VCaP (cell line): ENCODE measurements around the gene RPS29.

Experiments used
- H3K27ac ChIP-seq: fragments of 450-650 bp; 2 replicates; pipeline ENCODE4 v1.5.1; 2017
- CTCF ChIP-seq: fragments of 450-650 bp; conservative IDR thresholded peaks from 2 replicates; pipeline ENCODE4 v1.5.1; 2017; ENCODE audit warnings: mild to moderate bottlenecking, moderate library complexity

Gene RPS29

GRCh38 chr14:49579841-49580240, 6.3 kb downstream of the RPS29 start:
- no peak overlapping the region for H3K27ac ChIP-seq
- no peak for TF ChIP-seq CTCF

- no peak overlapping the region for H3K27ac ChIP-seq
- no peak for TF ChIP-seq CTCF
Observed at GRCh38 chr14:49578141-49578540, 8.0 kb downstream of the RPS29 start.

- no peak overlapping the region for H3K27ac ChIP-seq
- no peak for TF ChIP-seq CTCF
Observed at GRCh38 chr14:49574038-49574437, 12.1 kb downstream of the RPS29 start.

GRCh38 chr14:49569281-49569680, 16.9 kb downstream of the RPS29 start:
- TF ChIP-seq CTCF = no peak
- H3K27ac ChIP-seq = no peak overlapping the region

- no peak overlapping the region for H3K27ac ChIP-seq
- no peak for TF ChIP-seq CTCF
Observed at GRCh38 chr14:49566714-49567113, 19.5 kb downstream of the RPS29 start.

GRCh38 chr14:49559979-49560768, 26.0 kb downstream of the RPS29 start:
- TF ChIP-seq CTCF = no peak

GRCh38 chr14:49553892-49554291, 32.3 kb downstream of the RPS29 start:
- TF ChIP-seq CTCF = no peak
- no peak overlapping the region for H3K27ac ChIP-seq

More at GRCh38 chr14:49559979-49560768, 26.0 kb downstream of the RPS29 start:
- H3K27ac ChIP-seq = no peak overlapping the region
